Duodenal mucosa (tissue), 2 donors: ENCODE measurements around the gene KIF12.

Experiments used
- H3K27ac ChIP-seq: one replicate; pipeline ENCODE4 v1.7.0; 2013; ENCODE audit warnings: low read depth, low read length
- H3K27me3 ChIP-seq, 2 donors: one replicate each; pipeline ENCODE4 v1.7.0; 2013; ENCODE audit warnings: low read length in 2 of 2, control low read depth in 1 of 2; ENCODE audit not compliant: insufficient read depth in 2 of 2, control insufficient read depth in 1 of 2
- H3K36me3 ChIP-seq, 2 donors: one replicate each; pipeline ENCODE4 v1.7.0; 2013; ENCODE audit warnings: low read length in 2 of 2, control low read depth in 1 of 2; ENCODE audit not compliant: insufficient read depth in 2 of 2, control insufficient read depth in 1 of 2
- H3K4me1 ChIP-seq, 2 donors: one replicate each; pipeline ENCODE4 v1.7.0; 2013; ENCODE audit warnings: low read length in 2 of 2, control low read depth in 1 of 2; ENCODE audit not compliant: insufficient read depth in 2 of 2, control insufficient read depth in 1 of 2
- H3K4me3 ChIP-seq, 2 donors: one replicate each; pipeline ENCODE4 v1.7.0; 2013; ENCODE audit warnings: low read length in 2 of 2, low read depth in 1 of 2
- H3K9ac ChIP-seq, 2 donors: one replicate each; pipeline ENCODE4 v1.7.0; 2013; ENCODE audit warnings: low read length in 2 of 2, low read depth in 1 of 2
- H3K9me3 ChIP-seq, 2 donors: one replicate each; pipeline ENCODE4 v1.7.0; 2013; ENCODE audit warnings: low read length in 2 of 2, control low read depth in 1 of 2; ENCODE audit not compliant: control insufficient read depth in 1 of 2

KIF12 gene

DNA sequence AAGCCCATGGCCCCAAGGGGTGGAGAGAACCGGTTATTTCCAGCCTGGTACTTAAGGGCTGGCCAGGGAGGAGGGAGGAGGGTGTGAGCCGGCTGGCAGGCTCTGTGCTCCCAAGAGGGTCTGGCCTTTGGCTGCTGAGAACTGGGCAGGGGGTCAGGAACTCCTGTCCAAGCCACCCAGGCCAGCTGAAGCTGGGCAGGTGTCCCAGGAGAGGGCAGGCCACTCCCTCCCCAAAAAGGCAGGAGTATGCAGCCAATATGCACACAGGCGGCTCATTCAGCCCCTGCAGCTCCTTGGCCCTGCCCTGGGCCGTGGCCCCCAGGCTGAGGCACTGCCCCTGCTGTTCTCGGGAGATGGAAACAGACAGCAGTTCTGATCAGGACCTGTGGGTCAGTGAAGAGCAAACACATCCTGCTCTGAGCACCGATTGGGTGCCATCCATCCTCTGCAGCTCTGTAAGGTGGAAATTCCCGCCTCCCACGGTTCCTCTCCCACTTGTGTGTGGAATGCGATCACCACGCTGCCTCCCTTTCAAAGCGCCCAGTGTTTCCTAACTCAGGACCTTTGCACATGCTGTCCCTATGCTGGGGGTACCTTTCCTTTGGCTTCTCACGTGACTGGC, 17.1 kb upstream of the KIF12 start:
- Histone ChIP-seq H3K4me1 (peaks cover 7 to 25% of the 10 kb centered on the region in 2 donors), H3K4me3 (no peak overlapping the region), H3K27ac (no peak overlapping the region), H3K9ac (no peak overlapping the region), H3K9me3 (no peaks in the 10 kb centered on the region), H3K36me3 (no peaks in the 10 kb centered on the region), H3K27me3 (peaks cover 0 to 9% of the 10 kb centered on the region in 2 donors)

DNA sequence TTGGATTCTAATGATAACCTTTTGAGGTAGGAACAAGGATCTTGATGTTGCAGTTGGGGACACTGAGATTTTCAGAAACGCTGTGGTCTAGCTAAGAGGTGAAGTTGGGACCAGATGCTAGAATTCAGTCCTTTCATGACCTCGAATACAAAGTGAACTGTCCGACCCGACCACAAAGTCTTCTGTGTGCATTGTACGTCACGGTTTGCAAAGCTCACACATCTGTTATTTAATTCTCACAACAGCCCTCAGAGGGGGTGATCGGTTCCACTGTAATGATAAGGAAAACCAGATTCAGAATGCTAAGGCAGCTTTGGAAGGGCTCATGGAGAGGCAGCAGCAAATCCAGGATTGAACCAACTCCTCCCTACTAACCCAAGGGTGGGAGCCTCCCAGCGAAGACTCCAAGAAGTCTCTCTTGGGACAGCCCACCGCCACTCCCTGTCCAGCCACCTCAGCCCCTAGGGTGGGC, 16.6 kb upstream of the KIF12 start:
- H3K9me3 ChIP-seq = no peaks in the 10 kb centered on the region
- peaks cover 7 to 25% of the 10 kb centered on the region in 2 donors for H3K4me1 ChIP-seq
- H3K27me3 ChIP-seq = peaks cover 0 to 9% of the 10 kb centered on the region in 2 donors
- no peaks in the 10 kb centered on the region for H3K36me3 ChIP-seq
- no peak overlapping the region for H3K27ac ChIP-seq
- H3K9ac ChIP-seq = no peak overlapping the region
- H3K4me3 ChIP-seq = no peak overlapping the region

DNA sequence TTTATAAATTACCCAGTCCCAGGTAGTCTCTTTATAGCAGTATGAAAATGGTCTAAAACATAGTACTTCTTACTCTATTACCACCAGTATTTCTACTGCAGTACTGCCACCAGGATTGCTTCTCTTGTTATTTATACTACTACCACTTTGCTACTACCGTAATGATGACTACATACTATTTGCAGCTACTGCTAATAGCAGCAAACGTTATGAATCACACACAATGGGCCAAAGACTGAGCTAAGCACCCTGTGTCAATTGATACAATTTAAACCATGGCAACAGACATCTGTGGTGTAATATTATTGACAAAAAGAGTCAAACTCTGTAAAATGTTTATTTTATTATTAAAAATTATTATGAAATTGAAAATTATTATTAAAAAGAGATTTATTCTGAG, 15.3 kb upstream of the KIF12 start:
- Histone ChIP-seq H3K9me3 (no peaks in the 10 kb centered on the region), H3K4me3 (no peak overlapping the region), H3K9ac (no peak overlapping the region), H3K27me3 (peaks cover 0 to 7% of the 10 kb centered on the region in 2 donors), H3K4me1 (peaks cover 5 to 19% of the 10 kb centered on the region in 2 donors), H3K36me3 (no peaks in the 10 kb centered on the region), H3K27ac (no peak overlapping the region)

DNA sequence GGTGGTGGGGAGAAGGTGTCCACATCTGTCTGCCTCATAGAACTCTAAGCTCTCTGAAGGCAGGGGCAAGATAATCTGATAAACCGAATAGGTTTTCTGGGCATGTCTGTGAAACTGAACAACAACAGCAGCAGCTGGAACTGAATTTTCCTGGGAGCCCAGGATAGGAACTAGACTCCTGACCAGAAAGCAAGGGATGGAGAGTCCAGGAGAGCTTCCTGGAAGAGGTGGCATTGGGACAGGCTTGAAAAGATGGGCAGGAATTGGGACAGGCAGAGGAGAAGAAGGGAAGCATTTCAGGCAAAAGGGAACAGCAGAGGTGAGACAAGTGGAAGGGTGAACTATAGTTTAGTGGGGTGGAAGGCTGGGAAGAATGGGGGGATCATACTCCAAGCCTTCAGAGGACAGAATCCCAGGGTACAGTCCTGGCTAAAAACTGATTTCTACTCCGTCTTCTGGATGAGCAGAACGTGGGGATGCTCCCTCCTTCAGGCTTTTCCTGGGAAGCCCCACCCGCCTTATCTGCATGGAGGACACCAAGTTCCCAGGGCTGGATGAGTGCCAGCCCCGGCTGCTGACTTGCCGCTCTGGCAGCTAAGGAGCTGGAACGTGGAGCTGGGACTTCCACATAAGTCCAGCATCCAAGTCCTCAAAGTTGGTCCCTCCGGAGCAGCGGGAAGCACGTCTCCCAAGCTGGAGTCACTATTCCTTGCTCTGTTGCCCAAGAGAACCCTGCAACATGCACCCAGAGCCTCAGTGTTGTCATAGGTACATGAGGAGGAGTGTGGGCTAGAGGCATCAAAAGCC, 13.9 kb upstream of the KIF12 start:
- H3K4me3 ChIP-seq = no peak overlapping the region
- H3K36me3 ChIP-seq = no peaks in the 10 kb centered on the region
- H3K9ac ChIP-seq = no peak overlapping the region
- H3K9me3 ChIP-seq = no peaks in the 10 kb centered on the region
- H3K27ac ChIP-seq = no peak overlapping the region
- H3K4me1 ChIP-seq = peaks cover 0 to 6% of the 10 kb centered on the region in 2 donors
- no peaks in the 10 kb centered on the region for H3K27me3 ChIP-seq

DNA sequence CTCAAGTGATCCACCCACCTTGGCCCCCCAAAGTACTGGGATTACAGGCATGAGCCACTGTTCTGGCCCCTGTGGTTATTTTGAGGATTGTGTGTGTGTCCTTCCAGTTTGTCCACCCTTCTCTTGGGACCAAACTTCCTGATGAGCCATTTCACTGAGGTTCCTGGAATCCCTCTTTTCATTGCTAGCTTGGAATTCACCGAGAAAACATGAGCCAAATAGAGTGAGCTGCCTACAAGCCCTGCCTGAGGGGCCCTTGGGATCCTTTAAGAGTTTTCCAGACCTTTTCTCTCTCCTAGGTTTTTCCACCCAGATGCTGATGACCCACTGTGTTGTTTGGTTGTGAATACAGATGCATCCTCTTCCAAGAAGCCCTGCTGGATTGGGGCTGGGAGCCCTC, 13.2 kb upstream of the KIF12 start:
- Histone ChIP-seq H3K36me3 (no peaks in the 10 kb centered on the region), H3K9ac (no peak overlapping the region), H3K4me3 (no peak overlapping the region), H3K4me1 (peaks cover 0 to 5% of the 10 kb centered on the region in 2 donors), H3K27ac (no peak overlapping the region), H3K27me3 (no peaks in the 10 kb centered on the region), H3K9me3 (no peaks in the 10 kb centered on the region)

DNA sequence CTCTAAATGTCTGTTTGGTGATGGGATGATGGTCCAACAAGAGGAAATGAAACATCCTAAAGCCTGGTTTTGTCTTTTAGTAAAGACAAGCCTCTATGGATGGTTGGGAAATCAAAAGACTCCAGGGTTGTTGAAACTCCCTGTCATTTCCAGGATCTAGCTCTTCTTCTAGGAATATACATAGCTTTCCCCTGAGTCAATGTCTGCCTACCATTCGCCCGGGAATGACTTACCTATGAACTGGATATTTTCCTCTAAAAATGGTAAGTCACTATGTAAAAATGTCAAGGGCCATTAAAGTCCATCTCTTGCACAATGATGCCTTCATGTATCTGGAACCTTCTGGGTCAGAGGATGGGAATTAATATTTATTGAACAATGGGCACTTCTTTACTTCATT, 11.1 kb upstream of the KIF12 start:
- H3K27ac ChIP-seq = no peak overlapping the region
- H3K9ac ChIP-seq = no peak overlapping the region
- H3K27me3 ChIP-seq = no peaks in the 10 kb centered on the region
- H3K36me3 ChIP-seq = no peaks in the 10 kb centered on the region
- H3K9me3 ChIP-seq = no peaks in the 10 kb centered on the region
- H3K4me3 ChIP-seq = no peak overlapping the region
- peaks cover 0 to 5% of the 10 kb centered on the region in 2 donors for H3K4me1 ChIP-seq

DNA sequence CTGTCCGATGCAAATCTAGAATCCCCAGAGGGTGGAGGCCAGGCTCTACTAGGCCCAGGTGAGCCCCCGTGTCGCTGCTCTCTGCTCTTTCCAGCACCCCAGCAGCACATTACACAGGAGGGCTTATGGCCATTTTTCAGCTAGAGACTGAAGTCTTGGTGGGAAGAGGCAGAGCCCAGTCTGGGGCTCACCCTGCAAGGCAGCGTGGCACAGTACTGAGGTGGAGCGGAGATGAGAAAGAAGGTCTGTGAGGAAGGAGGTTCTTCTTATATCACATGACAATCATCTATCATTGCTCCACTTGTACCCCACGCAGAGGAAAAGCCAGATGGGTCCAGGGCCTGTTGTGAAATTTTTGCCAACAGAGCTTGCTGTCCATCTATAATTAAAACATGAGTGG, 10.0 kb upstream of the KIF12 start:
- no peak overlapping the region for H3K27ac ChIP-seq

DNA sequence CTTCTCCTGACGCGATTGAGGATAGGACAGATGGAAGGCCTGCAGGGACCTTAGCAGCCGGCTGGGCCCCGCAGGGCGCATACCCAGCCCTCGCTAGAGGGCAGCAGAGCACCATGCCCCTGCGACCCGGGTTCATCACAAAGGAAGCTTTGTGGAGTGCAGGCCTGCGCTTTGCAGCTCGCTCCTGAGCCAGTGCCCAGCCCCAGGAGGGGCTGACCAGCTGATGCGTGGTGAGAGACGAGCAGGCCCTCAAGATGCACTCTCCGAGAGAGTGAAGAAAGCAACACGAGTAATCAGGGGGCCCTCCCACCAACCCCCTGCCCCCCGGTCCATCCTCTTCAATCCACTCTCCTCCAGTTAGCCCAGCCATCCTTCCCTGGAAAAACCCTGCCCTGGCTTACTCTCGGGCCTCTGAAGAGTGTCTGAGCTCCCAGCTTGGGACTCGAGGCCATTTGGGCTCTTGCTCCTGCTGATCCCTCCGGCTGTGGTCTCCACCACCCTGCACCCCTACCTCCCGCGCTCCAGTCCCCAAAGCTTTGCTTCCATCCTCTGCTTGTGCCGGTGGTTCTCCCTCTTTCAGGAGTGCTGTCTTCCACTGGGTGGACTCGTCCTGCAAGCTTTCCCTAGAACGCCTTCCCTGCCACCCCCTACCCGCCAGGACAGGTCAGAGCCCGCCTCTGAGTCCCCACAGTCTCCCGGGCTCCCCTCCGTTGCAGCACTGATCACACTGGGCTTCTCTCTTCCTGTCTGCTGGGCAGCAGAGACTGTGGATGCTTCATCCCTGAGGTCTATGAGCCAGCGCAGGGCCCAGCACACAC, 9.1 kb upstream of the KIF12 start:
- H3K9me3 ChIP-seq = no peaks in the 10 kb centered on the region
- peaks cover 0 to 1% of the 10 kb centered on the region in 2 donors for H3K4me1 ChIP-seq
- no peak overlapping the region for H3K9ac ChIP-seq
- H3K4me3 ChIP-seq = no peak overlapping the region
- no peaks in the 10 kb centered on the region for H3K27me3 ChIP-seq
- no peaks in the 10 kb centered on the region for H3K36me3 ChIP-seq
- no peak overlapping the region for H3K27ac ChIP-seq

More for the DNA sequence above, 10.0 kb upstream of the KIF12 start:
- no peaks in the 10 kb centered on the region for H3K36me3 ChIP-seq
- H3K4me1 ChIP-seq = peaks cover 0 to 5% of the 10 kb centered on the region in 2 donors
- no peaks in the 10 kb centered on the region for H3K9me3 ChIP-seq
- no peak overlapping the region for H3K4me3 ChIP-seq
- H3K9ac ChIP-seq = no peak overlapping the region
- no peaks in the 10 kb centered on the region for H3K27me3 ChIP-seq

DNA sequence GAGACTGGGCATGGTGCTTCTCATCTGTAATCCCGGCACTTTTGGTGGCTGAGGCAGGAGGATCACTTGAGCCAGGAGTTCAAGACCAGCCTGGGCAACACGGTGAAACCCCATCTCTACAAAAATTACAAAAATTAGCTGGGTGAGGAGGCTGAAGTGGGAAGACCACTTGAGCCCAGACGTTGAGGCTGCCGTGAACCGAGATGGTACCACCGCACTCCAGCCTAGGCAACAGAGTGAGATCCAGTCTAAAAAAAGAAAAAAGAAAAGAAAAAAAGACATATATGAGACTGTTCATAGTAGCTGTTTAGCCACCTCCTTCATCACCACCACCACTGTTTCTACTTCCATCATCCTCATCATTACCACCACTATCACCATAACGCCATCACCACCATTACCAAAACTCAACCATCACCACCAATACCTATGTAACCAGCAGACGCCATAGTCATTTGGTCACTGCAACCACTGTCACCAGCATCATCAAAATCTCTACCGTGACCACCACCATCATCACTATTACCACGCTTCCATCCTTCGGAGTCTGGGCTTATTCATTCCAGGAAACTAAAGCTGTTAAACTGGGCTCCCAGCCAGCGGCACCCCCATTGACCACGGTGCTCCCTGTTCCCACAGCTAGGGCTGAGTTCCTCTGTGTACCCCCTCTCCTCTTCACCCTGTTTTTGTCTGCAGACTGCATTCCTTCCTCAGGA, 8.4 kb upstream of the KIF12 start:
- H3K9ac ChIP-seq = no peak overlapping the region
- H3K27me3 ChIP-seq = no peaks in the 10 kb centered on the region
- H3K4me1 ChIP-seq = no peaks in the 10 kb centered on the region
- H3K4me3 ChIP-seq = no peak overlapping the region
- H3K36me3 ChIP-seq = no peaks in the 10 kb centered on the region
- H3K27ac ChIP-seq = no peak overlapping the region
- H3K9me3 ChIP-seq = no peaks in the 10 kb centered on the region
